ENCODE measurements around the gene TWIST2.

Gene TWIST2

GRCh38 chr2:238943338-238944067 lies 95.6 kb downstream of the TWIST2 start:
- DNase-seq, result no peak

- no peak for DNase-seq
These were observed 97.7 kb downstream of the TWIST2 start for GRCh38 chr2:238945433-238946150.

- no peak for DNase-seq
These were observed 98.7 kb downstream of the TWIST2 start for GRCh38 chr2:238946318-238947242.

GRCh38 chr2:238947243-238947760 lies 99.4 kb downstream of the TWIST2 start:
- DNase-seq, result no peak

GRCh38 chr2:238947920-238948710 lies 100.2 kb downstream of the TWIST2 start:
- DNase-seq, result no peak

- no peak for DNase-seq
These were observed 101.1 kb downstream of the TWIST2 start for GRCh38 chr2:238948765-238949641.

- no peak for DNase-seq
These were observed 101.9 kb downstream of the TWIST2 start for GRCh38 chr2:238949710-238950345.

- DNase-seq, result no peak
These were observed 102.7 kb downstream of the TWIST2 start for GRCh38 chr2:238950551-238950950.

- no peak for DNase-seq
These were observed 104.5 kb downstream of the TWIST2 start for GRCh38 chr2:238952261-238952919.

- DNase-seq, result no peak
These were observed 107.1 kb downstream of the TWIST2 start for GRCh38 chr2:238954841-238955591.

GRCh38 chr2:238955648-238956531 lies 108.0 kb downstream of the TWIST2 start:
- no peak for DNase-seq

GRCh38 chr2:238956676-238957075 lies 108.8 kb downstream of the TWIST2 start:
- no peak for DNase-seq
